Loucy (cell line): ENCODE results near the gene FCSK.
"Not testable (repeated sequence)": the region's sequence is repeated elsewhere in the genome, so short reads cannot be mapped to it uniquely, and the experiment has no call there.

Experiments used
- H2AFZ ChIP-seq: fragments of 200-600 bp; sonication (generic); 2 replicates; pipeline ENCODE4 v1.6.0; 2016; ENCODE audit warnings: antibody characterized with exemption, mild to moderate bottlenecking, low read length, moderate library complexity
- H3F3A ChIP-seq: fragments of 200-600 bp; 2 replicates; pipeline ENCODE4 v1.6.0; 2016; ENCODE audit warnings: antibody characterized with exemption, low read depth, mild to moderate bottlenecking
- H3K27me3 ChIP-seq: fragments of 200-600 bp; sonication (generic); 2 replicates; pipeline ENCODE4 v1.6.1; 2014; ENCODE audit warnings: low read length, mild to moderate bottlenecking; ENCODE audit not compliant: insufficient read depth, poor library complexity, severe bottlenecking
- H3K36me3 ChIP-seq: fragments of 200-600 bp; sonication (generic); 2 replicates; pipeline ENCODE4 v1.6.1; 2016; ENCODE audit warnings: low read length; ENCODE audit not compliant: insufficient read depth
- H3K4me1 ChIP-seq: fragments of 200-600 bp; sonication (generic); 2 replicates; pipeline ENCODE4 v1.5.1; 2014; ENCODE audit warnings: low read length, mild to moderate bottlenecking; ENCODE audit not compliant: insufficient read depth, poor library complexity, severe bottlenecking
- H3K4me2 ChIP-seq: fragments of 200-600 bp; sonication (generic); 2 replicates; pipeline ENCODE4 v1.6.0; 2014; ENCODE audit warnings: antibody characterized with exemption, low read length, low read depth, mild to moderate bottlenecking; ENCODE audit not compliant: poor library complexity, severe bottlenecking
- H3K4me3 ChIP-seq: fragments of 200-600 bp; sonication (generic); 2 replicates; pipeline ENCODE4 v1.5.1; 2014; ENCODE audit warnings: low read length, mild to moderate bottlenecking, mixed read lengths; ENCODE audit not compliant: poor library complexity, severe bottlenecking
- H3K79me2 ChIP-seq: fragments of 200-600 bp; sonication (generic); 2 replicates; pipeline ENCODE4 v1.6.1; 2014; ENCODE audit warnings: low read length; ENCODE audit not compliant: insufficient read depth
- H3K9ac ChIP-seq: fragments of 200-600 bp; sonication (generic); 2 replicates; pipeline ENCODE4 v1.6.0; 2014; ENCODE audit warnings: mild to moderate bottlenecking, low read depth, low read length, moderate library complexity; ENCODE audit not compliant: poor library complexity, severe bottlenecking
- H3K9me2 ChIP-seq: fragments of 200-600 bp; sonication (generic); replicated peaks from 2 replicates; pipeline ENCODE4 v1.6.1; 2016; ENCODE audit warnings: low read depth, low read length, mixed read lengths
- H3K9me3 ChIP-seq: fragments of 200-600 bp; sonication (generic); 2 replicates; pipeline ENCODE4 v1.6.1; 2014; ENCODE audit warnings: mild to moderate bottlenecking, antibody characterized with exemption, low read length, low read depth; ENCODE audit not compliant: insufficient read depth
- H4K20me1 ChIP-seq: fragments of 200-600 bp; sonication (generic); 2 replicates; pipeline ENCODE4 v1.6.0; 2014; ENCODE audit warnings: antibody characterized with exemption, low read length, mild to moderate bottlenecking; ENCODE audit not compliant: insufficient read depth, poor library complexity, severe bottlenecking
- CTCF ChIP-seq: fragments of 200-600 bp; sonication (generic); conservative IDR thresholded peaks from 2 replicates; pipeline ENCODE4 v1.5.1; 2014; ENCODE audit warnings: mild to moderate bottlenecking, antibody characterized with exemption, low read length
- EZH2phosphoT487 ChIP-seq: fragments of 200-600 bp; IDR thresholded peaks from 2 replicates; pipeline ENCODE4 v1.6.1; 2018; ENCODE audit warnings: antibody characterized with exemption, mild to moderate bottlenecking, moderate library complexity, borderline replicate concordance

The FCSK gene

GRCh38 chr16:70410734-70411133 lies 43.7 kb upstream of the FCSK start:
- Histone ChIP-seq H3K4me2 (no peak overlapping the region), H2AFZ (no peak overlapping the region)

GRCh38 chr16:70412385-70412784 lies 42.0 kb upstream of the FCSK start:
- Histone ChIP-seq H3K4me3 (no peak overlapping the region), H3K36me3 (peaks cover 15% of the 10 kb centered on the region; the same call in 1 of the 2 replicates), H3K9ac (no peak overlapping the region), H3K9me2 (no peaks in the 10 kb centered on the region), H3K4me2 (no peak overlapping the region), H3K4me1 (no peaks in the 10 kb centered on the region), H3F3A (no peaks in the 10 kb centered on the region), H3K27me3 (no peaks in the 10 kb centered on the region), H3K9me3 (no peaks in the 10 kb centered on the region), H4K20me1 (peaks cover 15% of the 10 kb centered on the region), H3K79me2 (peaks cover 19% of the 10 kb centered on the region; the same call in 1 of the 2 replicates), H2AFZ (no peak overlapping the region)
- no peak for TF ChIP-seq EZH2phosphoT487
- TF ChIP-seq CTCF, result no peak

More at GRCh38 chr16:70410734-70411133, 43.7 kb upstream of the FCSK start:
- Histone ChIP-seq H4K20me1 (peaks cover 11% of the 10 kb centered on the region), H3K9me2 (no peaks in the 10 kb centered on the region), H3K27me3 (no peaks in the 10 kb centered on the region), H3K36me3 (peaks cover 13% of the 10 kb centered on the region; the same call in 1 of the 2 replicates), H3K9ac (no peak overlapping the region), H3F3A (no peaks in the 10 kb centered on the region), H3K4me1 (no peaks in the 10 kb centered on the region), H3K4me3 (no peak overlapping the region), H3K9me3 (no peaks in the 10 kb centered on the region), H3K79me2 (peaks cover 8% of the 10 kb centered on the region; the same call in 1 of the 2 replicates)
- no peak for TF ChIP-seq EZH2phosphoT487
- TF ChIP-seq CTCF, result no peak

- H3K36me3 ChIP-seq, result peaks cover 17% of the 10 kb centered on the region; the same call in 1 of the 2 replicates
- not testable (repeated sequence) for H3K4me3 ChIP-seq, H3K27me3 ChIP-seq, H3K9me3 ChIP-seq, H3K9ac ChIP-seq, H2AFZ ChIP-seq, H3K4me1 ChIP-seq, H3F3A ChIP-seq, H3K4me2 ChIP-seq, H3K9me2 ChIP-seq
- H4K20me1 ChIP-seq, result peaks cover 20% of the 10 kb centered on the region
- peaks cover 24% of the 10 kb centered on the region; the same call in 1 of the 2 replicates for H3K79me2 ChIP-seq
Observed at GRCh38 chr16:70413572-70413971, 40.8 kb upstream of the FCSK start.
